HepG2 (cell line): ENCODE measurements around the gene TLNRD1. TPM values are rescaled to one million over a fixed set of nuclear protein-coding genes. Genes with fewer than 3 reads are reported as not detected.
A peak's percentile ranks its signal among the peaks of the same experiment; 100 is the strongest.

Experiments
- DZIP1 ChIP-seq: sonication (generic); formaldehyde crosslinking; IDR thresholded peaks from 2 replicates; pipeline ENCODE4 v1.5.0; 2020; ENCODE audit warnings: mild to moderate bottlenecking, missing genetic modification reagents
- HMGA1 ChIP-seq: sonication (generic); formaldehyde crosslinking; conservative IDR thresholded peaks from 2 replicates; pipeline ENCODE4 v1.4.0; 2020; ENCODE audit warnings: missing genetic modification reagents
- HOXA9 ChIP-seq: sonication (generic); formaldehyde crosslinking; IDR thresholded peaks from 2 replicates; pipeline ENCODE4 v1.8.1; 2022; ENCODE audit warnings: missing genetic modification reagents, mild to moderate bottlenecking, moderate library complexity, borderline replicate concordance
- HOXD1 ChIP-seq: sonication (generic); formaldehyde crosslinking; IDR thresholded peaks from 2 replicates; pipeline ENCODE4 v1.5.0; 2020; ENCODE audit warnings: missing genetic modification reagents
- LCORL ChIP-seq, 2 experiments: fragments of 450-650 bp in 1 of 2; sonication (generic) in 1 of 2; formaldehyde crosslinking in 1 of 2; IDR thresholded peaks; 2 replicates each; pipeline versions ENCODE4 v1.5.0 to v1.6.1; 2017 to 2020; ENCODE audit warnings: antibody characterized with exemption in 1 of 2, missing genetic modification reagents in 1 of 2
- MYNN ChIP-seq: sonication (generic); formaldehyde crosslinking; IDR thresholded peaks from 2 replicates; pipeline ENCODE4 v1.4.0; 2020; ENCODE audit warnings: mild to moderate bottlenecking, low read depth, missing genetic modification reagents
- NAIF1 ChIP-seq: sonication (generic); formaldehyde crosslinking; IDR thresholded peaks from 2 replicates; pipeline ENCODE4 v1.5.0; 2020; ENCODE audit warnings: mild to moderate bottlenecking, missing genetic modification reagents, borderline replicate concordance
- PAXIP1 ChIP-seq: sonication (generic); formaldehyde crosslinking; conservative IDR thresholded peaks from 2 replicates; pipeline ENCODE4 v1.4.0; 2020; ENCODE audit warnings: mild to moderate bottlenecking, missing genetic modification reagents, moderate library complexity
- SPEN ChIP-seq: sonication (generic); formaldehyde crosslinking; IDR thresholded peaks from 2 replicates; pipeline ENCODE4 v1.5.1; 2020; ENCODE audit warnings: low read depth, mild to moderate bottlenecking, missing genetic modification reagents
- ZNF224 ChIP-seq: sonication (generic); formaldehyde crosslinking; IDR thresholded peaks from 2 replicates; pipeline ENCODE4 v1.5.0; 2020; ENCODE audit warnings: mild to moderate bottlenecking, missing genetic modification reagents
- ZNF264 ChIP-seq: sonication (generic); formaldehyde crosslinking; IDR thresholded peaks from 2 replicates; pipeline ENCODE4 v1.4.0; 2020; ENCODE audit warnings: missing genetic modification reagents
- ZNF34 ChIP-seq: sonication (generic); formaldehyde crosslinking; IDR thresholded peaks from 2 replicates; pipeline ENCODE4 v1.4.0; 2020; ENCODE audit warnings: mild to moderate bottlenecking, missing genetic modification reagents, borderline replicate concordance
- polyA plus RNA-seq, 8 experiments: library from polyadenylated mRNA; depleted of rRNA in 3 of 8; stranded (reverse) in 7 of 8; unstranded in 1 of 8; fragments of >200 nt; fragmentation: Illumina TruSeq in 4 of 8; extraction: Trizol in 4 of 8; gene quantifications; 2 replicates each; pipeline versions ENCODE4 v1.2.1 to v1.2.3, GENCODE V29; 2011 to 2016; ENCODE audit warnings: low read depth in 4 of 8, missing spikeins in 1 of 8, mixed read lengths in 1 of 8; ENCODE audit not compliant: insufficient read depth in 1 of 8
- total RNA-seq, 5 experiments: library from RNA; depleted of rRNA; stranded (reverse); fragments of >200 nt; fragmentation: Illumina TruSeq; extraction: Trizol; gene quantifications; 2 replicates each; pipeline ENCODE4 v1.2.3, GENCODE V29; 2016; ENCODE audit warnings: low read depth in 1 of 5

The TLNRD1 gene
- total and polyA plus RNA-seq, 2 of the 13 experiments (the other 11 are each of a cell fraction or from before 2014, with no cell fraction given): 3.4 to 5.3 TPM

DNA sequence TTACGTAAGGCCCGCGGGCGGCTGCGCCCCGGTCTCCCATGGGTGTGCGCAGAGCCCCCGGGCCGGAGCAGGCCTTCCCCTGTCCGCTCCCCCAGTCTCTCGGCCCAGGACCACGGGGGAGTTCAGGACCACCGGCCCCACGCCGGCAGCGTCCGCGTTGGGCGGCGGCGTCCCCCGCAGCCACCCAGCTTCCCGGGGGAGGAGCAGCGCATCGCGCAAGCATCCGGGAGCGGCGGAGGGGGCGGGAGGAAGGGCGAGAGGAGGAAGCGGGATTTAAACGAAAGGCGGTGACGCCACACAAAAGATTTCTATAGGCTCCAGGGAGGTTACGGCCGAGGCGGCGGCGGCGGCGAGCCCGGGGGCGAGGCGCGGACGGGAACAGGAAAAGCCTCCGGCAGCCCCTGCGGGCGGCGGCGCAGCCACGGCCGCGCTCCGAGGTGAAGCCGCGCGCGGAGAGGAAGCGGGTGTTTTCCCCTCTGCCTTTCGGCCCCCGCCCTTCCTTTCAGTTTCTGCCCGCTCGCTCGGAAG is at the start of gene TLNRD1 (continued):
- TF ChIP-seq DZIP1 (CRISPR knock-in tag): no peak; the same call in 1 of the 2 replicates
- TF ChIP-seq HOXD1 (CRISPR knock-in tag): no peak
- TF ChIP-seq PAXIP1: 0 out of 2 replicates have a peak, but pooled peaks have one; percentile 23
- TF ChIP-seq HOXA9: no peak; the same call in 1 of the 2 replicates
- TF ChIP-seq NAIF1 (CRISPR knock-in tag): peak; percentile 72; the same call in 1 of the 2 replicates
- no peak for TF ChIP-seq HMGA1 (CRISPR knock-in tag)
- TF ChIP-seq ZNF264 (CRISPR knock-in tag): no peak
- no peak for TF ChIP-seq ZNF224 (CRISPR knock-in tag)
- TF ChIP-seq SPEN (CRISPR knock-in tag): peak; percentile 74
- TF ChIP-seq ZNF34 (CRISPR knock-in tag): no peak
- TF ChIP-seq MYNN (CRISPR knock-in tag): no peak
- no peak for TF ChIP-seq LCORL (IDR thresholded peaks at IDR 0.05)
- no peak for TF ChIP-seq LCORL (CRISPR knock-in tag; IDR thresholded peaks at IDR 0.05)
